ENCODE results near the gene ACY1.
"Not testable (repeated sequence)": the region's sequence is repeated elsewhere in the genome, so short reads cannot be mapped to it uniquely, and the experiment has no call there.

Gene ACY1

GRCh38 chr3:51980253-51980652, 3.1 kb upstream of the ACY1 start:
- DNase-seq (ENCODE audit: insufficient read length, low spot score) (no peak), FAIRE-seq (no peak)

GRCh38 chr3:51982352-51982837, 940 bp upstream of the ACY1 start:
- DNase-seq (ENCODE audit: insufficient read length, low spot score) (peak; percentile 79), FAIRE-seq (peak; percentile 90)

- no peak for DNase-seq (ENCODE audit: insufficient read length, low spot score)
- FAIRE-seq, result no peak
These were observed 388 bp downstream of the ACY1 start for GRCh38 chr3:51983578-51984268.

- no peak for FAIRE-seq
- no peak for DNase-seq (ENCODE audit: insufficient read length, low spot score)
These were observed 923 bp downstream of the ACY1 start for GRCh38 chr3:51984269-51984647.

DNA sequence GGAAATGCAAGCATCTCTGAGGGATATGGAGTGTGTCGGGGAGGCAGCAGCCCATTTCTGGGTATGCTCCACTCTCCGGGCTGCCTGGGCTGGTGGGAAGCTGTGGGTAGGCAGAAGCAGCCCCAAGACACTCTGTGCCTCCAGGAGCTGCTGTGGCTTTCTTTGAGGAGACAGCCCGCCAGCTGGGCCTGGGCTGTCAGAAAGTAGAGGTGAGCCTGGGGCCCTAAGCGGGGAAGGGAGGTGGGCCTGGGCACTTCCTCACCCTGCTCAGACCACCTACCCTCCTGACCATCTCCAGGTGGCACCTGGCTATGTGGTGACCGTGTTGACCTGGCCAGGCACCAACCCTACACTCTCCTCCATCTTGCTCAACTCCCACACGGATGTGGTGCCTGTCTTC, 1.7 kb downstream of the ACY1 start:
- no peak for DNase-seq (ENCODE audit: insufficient read length, low spot score)
- FAIRE-seq, result no peak

DNA sequence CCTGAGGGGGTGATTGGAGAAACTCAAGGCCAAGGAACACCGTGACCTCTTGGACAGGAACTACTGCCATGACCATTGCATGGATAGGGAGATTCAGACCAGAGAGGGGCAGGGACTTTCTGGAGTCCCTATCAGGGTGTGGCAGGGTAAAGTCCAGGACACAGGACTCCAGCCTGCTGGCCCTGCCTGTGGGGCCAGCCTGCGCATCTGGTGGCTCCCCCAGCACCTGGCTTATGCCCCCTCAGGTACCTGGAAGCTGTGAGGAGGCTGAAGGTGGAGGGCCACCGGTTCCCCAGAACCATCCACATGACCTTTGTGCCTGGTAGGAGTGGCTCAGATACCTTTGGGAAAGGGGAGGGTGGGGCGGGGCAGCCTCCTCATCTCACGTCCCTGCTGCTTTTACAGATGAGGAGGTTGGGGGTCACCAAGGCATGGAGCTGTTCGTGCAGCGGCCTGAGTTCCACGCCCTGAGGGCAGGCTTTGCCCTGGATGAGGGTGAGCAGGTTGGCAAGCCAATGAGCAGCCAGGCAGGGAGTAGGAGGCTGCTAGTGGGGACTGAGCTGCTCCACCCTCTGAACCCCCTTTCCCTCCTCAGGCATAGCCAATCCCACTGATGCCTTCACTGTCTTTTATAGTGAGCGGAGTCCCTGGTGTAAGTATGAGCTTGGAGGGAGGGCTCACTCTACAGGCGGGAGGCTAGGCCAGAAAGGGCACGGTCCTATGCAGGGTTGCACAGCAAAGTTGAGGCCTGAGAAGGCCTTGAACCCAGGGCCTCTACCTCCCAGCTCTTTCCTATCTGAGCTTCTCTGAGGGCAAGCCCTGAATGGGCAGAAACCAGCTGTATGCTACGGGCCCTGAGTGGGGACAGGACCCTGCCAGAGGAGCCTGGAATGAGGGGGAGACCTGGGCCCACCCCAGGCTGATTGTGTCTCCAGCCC, 2.9 kb downstream of the ACY1 start:
- FAIRE-seq, result no peak

GRCh38 chr3:51987568-51987967, 4.2 kb downstream of the ACY1 start:
- FAIRE-seq (no peak), DNase-seq (ENCODE audit: insufficient read length, low spot score) (no peak)

More for the DNA sequence above, 2.9 kb downstream of the ACY1 start:
- no peak for DNase-seq (ENCODE audit: insufficient read length, low spot score)

GRCh38 chr3:51988286-51989146, 5.2 kb downstream of the ACY1 start:
- FAIRE-seq (no peak), DNase-seq (ENCODE audit: insufficient read length, low spot score) (no peak)

GRCh38 chr3:51990501-51990971, 7.2 kb downstream of the ACY1 start:
- DNase-seq (ENCODE audit: insufficient read length, low spot score); FAIRE-seq: not testable (repeated sequence)

- no peak for DNase-seq (ENCODE audit: insufficient read length, low spot score)
- no peak for FAIRE-seq
These were observed 8.8 kb downstream of the ACY1 start for GRCh38 chr3:51992017-51992682.

DNA sequence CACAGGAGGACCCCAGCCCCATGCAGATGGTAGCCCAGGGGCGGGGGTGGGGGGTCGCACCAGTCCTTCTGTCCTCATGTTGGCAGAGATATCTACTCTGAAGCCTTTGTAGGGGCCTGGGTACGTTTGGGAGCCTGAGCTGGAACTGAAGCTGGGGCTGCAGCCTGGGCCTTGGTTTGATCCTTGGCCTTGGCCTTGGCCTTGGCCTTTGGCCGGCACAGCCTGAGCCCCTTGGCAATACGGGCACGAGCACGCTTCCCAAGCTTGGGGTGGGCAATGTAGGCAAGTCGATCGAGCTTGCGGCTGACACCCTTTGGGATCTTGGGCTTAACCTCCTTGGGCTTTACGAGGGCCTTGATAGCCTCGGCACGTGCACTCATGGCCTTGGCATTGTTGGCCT, 10.3 kb downstream of the ACY1 start:
- not testable (repeated sequence) for FAIRE-seq; DNase-seq (ENCODE audit: insufficient read length, low spot score)

DNA sequence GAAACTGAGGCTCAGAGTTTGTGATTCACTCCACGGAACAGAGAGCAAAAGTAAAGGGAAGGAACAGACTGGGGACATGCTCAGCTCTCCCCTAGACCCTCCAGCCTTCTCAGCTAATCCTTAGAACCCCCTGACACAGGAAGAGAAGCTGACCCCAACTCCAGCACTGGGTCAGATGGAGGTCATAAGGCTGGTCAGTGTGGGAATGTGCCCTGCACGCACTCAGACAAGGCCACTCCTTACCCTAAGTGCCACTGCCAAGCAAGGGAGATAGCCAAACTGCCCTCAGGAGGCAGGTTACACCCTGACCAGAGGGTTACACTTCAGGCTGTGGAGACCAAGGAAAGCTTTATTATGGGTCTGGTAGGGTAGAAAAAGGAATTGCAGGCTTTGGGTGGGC, 11.2 kb downstream of the ACY1 start:
- DNase-seq (ENCODE audit: insufficient read length, low spot score) (no peak), FAIRE-seq (no peak)

DNA sequence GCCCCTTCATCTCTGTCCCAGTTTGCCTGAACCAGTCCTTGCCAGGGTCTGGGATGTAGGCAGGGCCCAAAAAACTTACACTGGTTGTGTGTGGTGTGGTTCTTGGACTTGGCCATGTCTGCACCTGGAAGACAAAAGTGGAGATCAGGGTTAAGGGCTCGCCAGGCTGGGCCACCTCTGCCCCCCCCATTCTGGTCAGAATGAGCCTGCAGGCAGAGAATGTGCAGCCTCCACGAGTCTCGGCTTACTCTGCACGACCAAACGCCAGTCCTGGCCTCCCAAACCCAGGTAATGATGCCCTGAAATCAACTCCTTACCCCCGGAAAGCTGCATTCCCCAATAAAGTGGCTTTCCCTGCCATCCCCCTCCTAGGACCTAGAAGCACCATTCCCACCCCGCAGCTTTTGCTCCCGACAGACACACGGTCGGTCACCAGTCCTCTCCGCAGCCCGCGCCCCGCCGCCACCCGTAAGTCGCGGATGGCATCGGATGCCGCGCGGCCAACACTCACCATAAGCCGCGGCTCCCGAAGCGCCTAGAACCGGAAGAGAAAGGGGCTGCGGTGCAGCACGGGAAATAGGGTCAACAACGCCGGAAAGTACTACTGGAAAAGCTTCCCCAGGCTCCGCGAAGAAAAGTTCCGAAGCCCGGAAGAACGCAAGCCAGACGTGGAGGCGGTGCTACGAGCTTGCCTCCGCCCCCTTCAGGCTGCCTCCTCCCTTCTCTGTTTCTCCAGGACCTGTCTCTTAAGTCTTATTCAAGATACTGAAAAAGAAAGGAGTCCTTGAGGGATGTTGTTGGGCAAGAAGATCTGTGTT, 12.2 kb downstream of the ACY1 start, which contains the start of gene RPL29:
RPL29 (minus strand) TSS at position 550 of the 818 bp plus-strand sequence; CDS start at position 116, 434 bp downstream.
- FAIRE-seq, result peak; percentile 95
- DNase-seq (ENCODE audit: insufficient read length, low spot score), result peak; percentile 95

DNA sequence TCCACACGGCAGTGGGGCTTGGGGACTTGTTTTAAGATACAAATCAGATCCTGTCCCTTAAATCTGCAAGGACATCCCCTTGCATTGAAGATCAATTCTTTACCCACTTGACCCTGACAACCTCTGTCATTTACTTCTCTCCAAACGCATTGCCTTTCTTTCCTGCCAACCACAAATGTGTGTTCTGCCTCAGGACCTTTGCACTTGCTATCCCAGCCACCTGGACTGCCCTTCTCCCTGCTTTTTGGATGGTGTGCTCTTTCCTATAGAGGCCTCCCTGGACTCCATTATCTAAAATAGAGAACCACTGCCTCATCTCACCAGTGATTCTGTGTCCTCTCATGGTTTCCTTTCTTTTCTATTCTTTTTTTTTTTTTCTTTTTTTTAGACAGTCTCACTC, 13.8 kb downstream of the ACY1 start:
- DNase-seq (ENCODE audit: insufficient read length, low spot score) (no peak), FAIRE-seq (no peak)

DNA sequence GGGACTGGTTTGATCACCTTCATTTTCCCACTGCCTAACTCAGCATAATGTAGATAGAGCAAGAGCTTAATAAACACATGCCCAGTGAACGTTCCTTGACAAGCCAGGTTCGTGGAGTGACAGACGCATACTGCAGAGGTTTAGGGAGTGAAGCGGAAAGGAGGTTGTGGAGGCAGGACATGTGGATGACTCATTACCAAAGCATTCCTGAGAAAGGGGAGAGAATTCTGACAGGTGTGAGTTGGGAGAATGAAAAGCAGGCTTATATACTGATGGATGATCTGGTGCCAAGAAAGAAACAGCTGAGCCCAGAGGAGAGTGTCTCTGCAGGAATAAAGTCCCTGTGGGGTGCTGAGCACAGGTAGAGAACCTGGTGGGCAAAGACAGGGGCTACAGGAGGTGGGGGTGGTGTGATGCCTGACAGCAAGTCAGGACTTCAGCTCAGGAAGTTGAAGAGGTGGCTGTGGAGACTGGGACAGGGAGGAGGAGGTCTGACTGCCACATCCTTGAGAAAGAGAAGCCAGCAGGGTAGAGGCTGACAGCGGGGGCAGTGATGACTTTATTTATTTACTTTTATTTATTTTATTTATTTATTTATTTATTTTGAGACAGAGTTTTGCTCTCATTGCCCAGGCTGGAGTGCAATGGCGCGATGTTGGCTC, 14.7 kb downstream of the ACY1 start:
- no peak for FAIRE-seq
- no peak for DNase-seq (ENCODE audit: insufficient read length, low spot score)

DNA sequence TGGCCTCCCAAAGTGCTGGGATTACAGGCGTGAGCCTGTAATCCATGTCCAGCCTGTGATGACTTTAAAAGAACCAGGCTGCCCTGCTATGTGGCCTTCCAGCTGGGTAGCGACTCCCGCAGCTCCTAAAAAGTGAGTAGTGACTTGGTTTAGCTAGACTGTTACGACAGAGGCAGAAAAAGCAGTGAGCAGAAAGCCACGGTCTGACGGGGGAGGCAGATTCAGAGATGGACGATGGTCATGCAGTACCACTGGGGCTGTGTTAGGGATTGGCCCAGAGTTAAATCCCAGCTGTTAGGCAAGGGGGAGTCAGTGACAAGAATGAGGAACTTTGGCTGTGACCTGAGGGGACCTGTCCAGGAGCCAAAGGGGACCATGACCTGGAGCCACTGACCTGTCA, 15.4 kb downstream of the ACY1 start:
- FAIRE-seq (no peak), DNase-seq (ENCODE audit: insufficient read length, low spot score) (no peak)

DNA sequence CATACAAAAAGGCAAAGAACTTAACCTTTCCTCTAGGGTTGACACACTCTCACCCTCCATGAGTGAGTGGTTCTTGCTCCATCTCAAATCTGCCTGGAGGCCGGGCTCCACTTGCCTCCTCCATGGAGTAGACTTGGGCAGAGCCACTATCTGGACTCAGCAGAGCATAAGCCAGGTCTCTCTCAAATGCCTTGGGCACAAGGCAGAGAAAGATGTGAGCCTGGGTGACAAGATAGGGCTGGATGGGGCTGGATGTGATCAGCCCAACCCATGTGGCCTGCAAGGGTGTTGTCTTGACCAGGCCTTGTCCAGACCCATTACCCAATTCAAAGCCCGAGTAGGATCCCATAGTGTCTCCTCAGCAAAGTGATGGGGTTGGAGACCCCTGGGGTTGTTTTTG, 16.5 kb downstream of the ACY1 start:
- no peak for DNase-seq (ENCODE audit: insufficient read length, low spot score)
- FAIRE-seq, result no peak

GRCh38 chr3:52001443-52001974, 18.2 kb downstream of the ACY1 start:
- DNase-seq (ENCODE audit: insufficient read length, low spot score), result peak; percentile 93
- peak; percentile 87 for FAIRE-seq

All from GM19239 (cell line).